Cardiac fibroblast (primary cell): ENCODE results near the gene SURF6.
"Not testable (repeated sequence)": the region's sequence is repeated elsewhere in the genome, so short reads cannot be mapped to it uniquely, and the experiment has no call there.

Experiments used
- DNase-seq, 2 donors: peaks; one replicate each; pipeline versions ENCODE4 v3.0.0 to v3.0.0-alpha.2; 2010; ENCODE audit warnings: low read depth in 2 of 2
- H3K4me3 ChIP-seq, 2 donors: replicated peaks in 1 of 2; 1 replicate in 1 of 2; 2 replicates in 1 of 2; pipeline ENCODE4 v1.5.1; 2011; ENCODE audit warnings: low read depth in 2 of 2, low read length in 2 of 2, mild to moderate bottlenecking in 2 of 2, moderate library complexity in 1 of 2
- CTCF ChIP-seq: IDR thresholded peaks from one replicate; pipeline ENCODE4 v1.5.1; 2011; ENCODE audit warnings: low read depth, mild to moderate bottlenecking, low read length, inconsistent platforms

SURF6 gene

GRCh38 chr9:133342570-133342969 is 6.6 kb upstream of the SURF6 start:
- H3K4me3 ChIP-seq: no peak overlapping the region
- TF ChIP-seq CTCF: peak; percentile 30
- no peak for DNase-seq

DNA sequence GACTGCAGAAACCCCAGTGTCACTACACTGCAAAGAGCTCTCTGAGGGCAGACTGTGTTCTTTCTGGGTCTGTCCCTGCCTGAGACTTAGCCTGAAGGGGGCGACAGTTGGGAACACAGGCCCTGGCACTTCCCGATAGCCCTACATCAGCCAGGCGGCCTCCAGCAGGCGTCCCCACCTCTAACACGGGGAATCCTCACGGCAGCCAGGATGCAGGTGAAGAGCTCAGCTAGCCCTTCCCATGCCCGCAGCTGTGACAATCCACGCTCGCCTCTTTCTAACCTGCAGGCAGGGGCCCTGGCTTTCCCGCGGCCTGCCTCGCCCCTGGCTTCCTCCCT is 6.0 kb upstream of the SURF6 start:
- no peak for DNase-seq
- H3K4me3 ChIP-seq: no peak overlapping the region
- TF ChIP-seq CTCF: peak; percentile 38

DNA sequence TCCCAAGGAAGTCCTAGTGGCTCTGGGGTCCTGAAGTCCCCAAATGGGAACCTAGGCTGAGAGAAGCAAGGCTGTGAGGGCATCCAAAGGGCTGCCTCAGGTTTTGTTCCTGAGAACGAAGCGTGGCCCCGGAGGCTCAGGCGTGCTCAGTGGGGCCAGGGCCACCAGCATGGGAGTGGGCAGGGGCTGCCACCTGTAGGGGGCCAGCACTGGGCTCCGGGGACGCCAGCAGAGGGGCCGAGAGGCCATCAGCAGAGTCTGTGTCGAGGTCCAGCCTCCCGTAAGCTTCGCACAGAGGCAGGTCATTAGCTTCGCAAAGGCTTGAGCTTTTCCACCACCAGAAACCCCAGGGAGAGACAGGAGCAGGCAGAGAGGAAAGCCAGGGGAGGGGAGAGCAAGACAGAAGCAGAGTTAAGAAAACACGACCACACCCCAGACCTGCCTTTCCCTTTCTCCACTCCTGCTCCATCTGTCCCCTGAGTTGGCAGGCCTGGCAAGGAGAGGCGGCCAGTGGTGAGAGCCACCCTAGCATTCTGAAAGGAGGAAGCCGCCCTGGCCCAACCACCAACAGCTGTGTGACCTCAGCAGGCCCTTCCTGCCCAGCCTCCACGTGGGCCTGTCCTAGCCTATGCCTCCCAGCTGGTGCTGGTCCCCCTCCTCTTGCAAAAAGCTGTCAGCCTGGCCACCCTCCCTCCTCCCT is 5.5 kb upstream of the SURF6 start:
- no peak overlapping the region for H3K4me3 ChIP-seq
- no peak for DNase-seq
- no peak for TF ChIP-seq CTCF

DNA sequence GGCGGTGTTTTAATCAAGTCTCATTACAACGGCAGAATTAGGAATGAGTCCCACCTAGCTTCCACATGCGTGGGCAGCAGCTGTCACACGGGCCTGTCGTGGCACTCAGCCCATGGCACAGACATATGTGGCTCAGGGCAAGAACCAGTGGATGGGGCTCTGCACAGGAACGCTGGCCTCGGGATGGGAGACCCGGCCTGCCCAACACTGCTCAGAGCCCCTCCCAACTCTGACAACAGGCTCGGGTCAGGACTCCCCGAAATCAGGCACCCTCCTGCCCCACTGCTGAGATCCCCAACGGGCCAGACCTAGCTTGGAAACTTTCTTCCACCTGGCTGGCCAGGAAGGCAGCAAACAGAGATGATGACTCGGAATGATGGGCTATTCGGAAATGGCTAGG is 4.9 kb upstream of the SURF6 start:
- no peak for DNase-seq
- H3K4me3 ChIP-seq: no peak overlapping the region
- no peak for TF ChIP-seq CTCF

DNA sequence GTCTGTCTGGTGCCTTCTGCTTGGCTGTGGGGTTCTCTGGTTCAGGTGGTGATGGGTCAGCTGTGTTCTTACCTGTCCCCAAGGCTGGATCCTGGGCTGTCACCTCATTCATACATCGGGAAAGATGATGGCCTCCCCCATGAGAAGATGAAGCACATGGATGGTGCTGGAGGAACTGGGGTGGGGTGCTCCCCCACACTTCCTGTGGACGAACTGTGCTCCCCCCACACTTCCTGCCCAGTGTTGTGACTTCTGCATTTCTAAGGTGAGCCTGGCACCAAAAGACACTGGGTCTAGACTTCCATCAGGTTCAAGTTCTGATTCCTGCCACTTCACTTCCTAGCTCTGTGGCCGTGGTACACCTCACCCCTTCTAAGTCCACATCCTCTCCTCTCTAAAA is 4.3 kb upstream of the SURF6 start:
- H3K4me3 ChIP-seq: no peak overlapping the region
- no peak for TF ChIP-seq CTCF
- DNase-seq: no peak

GRCh38 chr9:133339641-133340040 is 3.7 kb upstream of the SURF6 start:
- H3K4me3 ChIP-seq: no peak overlapping the region
- no peak for TF ChIP-seq CTCF
- DNase-seq: no peak

GRCh38 chr9:133334888-133335287 is 1.1 kb downstream of the SURF6 start:
- not testable (repeated sequence) for DNase-seq
- peak overlapping the region; percentile 97 to 98 for H3K4me3 ChIP-seq
